IPS-NIHi7 (cell line): ENCODE results near the gene VAT1.
"Not testable (repeated sequence)": the region's sequence is repeated elsewhere in the genome, so short reads cannot be mapped to it uniquely, and the experiment has no call there.

Experiments
- DNase-seq: peaks from one replicate; pipeline ENCODE4 v3.0.0; 2012; ENCODE audit warnings: mixed read lengths; ENCODE audit errors: extremely low spot score

The VAT1 gene

DNA sequence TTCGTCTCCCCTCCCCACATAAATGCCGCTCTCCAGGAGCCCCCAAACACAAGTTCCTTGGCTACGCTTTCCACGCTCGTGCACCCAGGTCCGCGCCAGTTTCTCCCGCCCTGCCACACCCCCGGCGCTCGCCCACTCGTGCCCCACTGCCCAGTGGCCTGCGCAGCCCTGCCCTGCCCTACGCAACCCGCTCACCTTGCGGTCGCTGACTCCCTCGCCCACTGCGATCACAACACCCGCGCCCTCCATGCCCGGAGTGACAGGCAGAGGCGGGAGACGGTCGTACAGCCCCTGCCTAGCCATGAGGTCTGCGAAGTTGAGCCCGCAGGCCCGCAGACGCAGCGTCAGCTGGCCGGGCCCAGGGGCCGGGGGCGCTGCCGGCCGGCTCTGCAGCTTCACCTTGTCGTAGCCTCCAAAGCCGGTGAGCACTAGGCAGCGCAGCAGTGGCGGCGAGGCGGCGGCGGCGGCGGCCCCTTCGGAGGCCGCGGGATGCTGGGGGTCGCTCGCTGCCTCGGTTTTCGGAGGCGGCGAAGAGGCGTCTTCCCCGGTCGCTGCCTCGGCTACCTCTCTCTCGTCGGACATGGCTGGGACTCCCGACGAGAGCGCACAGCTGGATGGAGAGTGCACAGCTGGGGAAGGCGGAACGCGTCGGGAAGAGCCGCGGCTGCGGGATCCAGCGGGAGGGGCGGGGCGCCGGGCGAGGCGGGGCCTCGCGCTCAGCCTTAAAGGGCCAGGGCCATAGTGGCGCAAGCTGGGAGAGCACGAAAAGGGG lies at the start of gene VAT1:
VAT1 (minus strand) TSS at position 645 of the 772 bp plus-strand sequence; CDS start at position 582, 63 bp downstream.
- peak; percentile 85 for DNase-seq

DNA sequence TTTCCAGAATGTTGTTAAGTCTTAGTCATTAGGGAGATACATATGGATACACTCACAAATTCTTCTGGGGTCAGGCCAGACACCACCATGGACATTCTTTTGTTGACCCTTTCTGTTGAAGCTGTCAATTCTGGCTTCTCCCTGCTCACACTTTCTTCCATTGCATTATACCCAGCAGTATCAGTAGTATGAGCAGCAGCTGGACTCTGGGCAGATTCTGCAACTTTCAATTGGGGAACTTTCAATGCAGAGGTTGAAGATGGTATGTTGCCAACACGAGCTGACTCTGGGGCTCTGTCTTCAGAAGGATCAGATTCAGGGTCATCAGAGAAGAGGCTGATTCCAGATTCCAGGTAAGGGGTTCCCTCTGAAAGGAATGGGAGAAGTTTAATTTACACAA lies 48.7 kb upstream of the VAT1 start:
- DNase-seq, result no peak

DNA sequence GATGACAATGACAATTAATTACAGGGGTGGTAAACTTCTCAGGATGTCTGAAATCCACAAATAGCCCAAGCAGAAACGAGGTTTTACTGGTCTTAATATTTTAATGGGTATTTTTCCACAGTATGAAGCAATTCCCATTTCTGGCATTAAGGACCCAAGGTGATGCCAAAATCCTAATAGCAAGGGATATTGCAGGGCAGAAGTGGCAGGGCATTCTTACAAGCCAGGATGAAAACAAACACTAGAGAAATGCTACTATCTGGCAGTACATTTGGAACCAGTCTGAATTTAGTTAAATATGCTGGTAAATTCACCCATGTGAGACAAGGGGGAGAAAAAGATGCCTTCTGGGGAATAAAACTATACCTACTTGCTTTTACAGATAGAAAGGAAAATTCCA lies 48.1 kb upstream of the VAT1 start:
- DNase-seq, result no peak

DNA sequence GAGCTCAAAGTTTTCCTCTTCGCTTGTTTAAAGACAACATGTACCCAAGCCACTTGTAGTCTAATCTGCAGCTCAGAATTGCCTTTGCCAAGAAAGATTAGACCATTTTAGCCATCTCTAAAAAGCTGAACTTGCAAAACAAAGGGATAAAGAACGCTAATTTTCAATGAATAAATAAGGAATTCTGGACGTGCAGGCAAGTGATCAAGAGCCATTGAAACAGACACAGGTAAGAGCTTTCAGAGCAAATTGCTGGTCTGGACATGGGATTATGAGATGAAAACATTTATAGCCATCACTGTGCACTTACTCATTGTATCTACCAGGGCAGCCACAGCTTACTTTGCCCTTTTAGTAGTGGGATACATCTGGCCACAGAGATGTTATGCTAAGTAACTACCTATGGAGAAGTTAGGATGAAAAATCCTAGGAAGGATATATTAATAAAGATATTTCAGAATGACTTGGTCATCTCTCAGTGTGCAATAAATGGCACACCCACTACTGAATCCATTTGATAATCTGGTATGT lies 47.2 kb upstream of the VAT1 start:
- DNase-seq, result no peak

DNA sequence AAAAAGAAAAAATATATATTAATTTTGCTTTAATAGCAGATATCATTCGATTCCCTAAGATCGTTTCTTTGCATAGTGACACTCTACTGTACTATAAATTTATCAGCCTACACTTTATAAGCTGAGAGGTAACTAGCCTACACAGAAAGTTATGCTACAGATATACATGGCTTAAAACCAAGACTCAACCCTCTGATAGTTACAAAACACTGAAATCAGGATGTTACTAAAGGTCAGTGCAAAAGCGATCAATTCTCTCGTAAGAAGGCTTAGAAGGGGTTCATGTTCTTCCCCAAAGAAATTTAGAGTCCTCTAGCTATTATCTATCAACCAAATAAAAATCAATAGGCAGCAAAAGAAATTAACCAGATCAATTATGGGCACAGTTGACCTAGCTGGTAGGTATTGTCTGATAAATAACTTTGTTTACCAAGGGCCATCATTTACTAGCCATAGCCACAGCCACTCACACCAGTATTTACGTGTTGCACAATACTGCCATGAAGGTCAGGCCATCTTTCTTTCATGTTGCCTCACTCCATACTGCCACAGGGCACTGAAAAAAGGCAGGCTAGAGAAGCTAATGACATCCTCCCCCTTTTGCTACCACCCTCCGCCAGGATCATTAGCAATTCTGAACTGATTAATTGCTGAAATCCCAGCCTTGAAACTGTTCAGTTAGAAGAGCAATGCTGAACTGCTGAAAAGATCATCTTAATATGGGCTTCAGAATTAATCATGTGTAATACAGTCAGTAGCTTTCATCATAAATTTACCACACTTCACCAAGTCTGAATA lies 46.6 kb upstream of the VAT1 start:
- no peak for DNase-seq

DNA sequence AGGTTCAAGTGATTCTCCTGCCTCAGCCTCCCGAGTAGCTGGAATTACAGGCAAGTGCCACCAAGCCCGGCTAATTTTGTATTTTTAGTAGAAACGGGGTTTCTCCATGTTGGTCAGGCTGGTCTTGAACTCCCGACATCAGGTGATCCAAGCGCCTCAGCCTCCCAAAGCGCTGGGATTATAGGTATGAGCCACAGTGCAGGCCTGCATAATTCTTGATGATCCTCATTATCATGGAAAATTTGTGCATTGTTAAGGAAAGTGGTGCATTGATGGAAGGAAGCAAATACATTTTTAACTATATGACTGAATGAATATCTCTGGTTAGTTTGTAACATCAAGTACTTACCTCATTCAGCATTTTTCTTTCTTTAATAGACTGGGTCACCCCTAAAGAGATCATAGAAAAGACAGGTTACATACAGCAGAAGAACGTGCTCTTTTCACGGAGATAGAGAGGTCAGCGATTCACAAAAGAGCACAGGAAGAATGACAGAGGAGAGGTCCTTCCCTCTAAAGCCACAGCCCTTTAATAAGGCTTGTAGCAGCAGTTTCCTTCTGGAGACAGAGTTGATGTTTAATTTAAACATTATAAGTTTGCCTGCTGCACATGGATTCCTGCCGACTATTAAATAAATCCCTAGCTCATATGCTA lies 40.9 kb upstream of the VAT1 start:
- no peak for DNase-seq

DNA sequence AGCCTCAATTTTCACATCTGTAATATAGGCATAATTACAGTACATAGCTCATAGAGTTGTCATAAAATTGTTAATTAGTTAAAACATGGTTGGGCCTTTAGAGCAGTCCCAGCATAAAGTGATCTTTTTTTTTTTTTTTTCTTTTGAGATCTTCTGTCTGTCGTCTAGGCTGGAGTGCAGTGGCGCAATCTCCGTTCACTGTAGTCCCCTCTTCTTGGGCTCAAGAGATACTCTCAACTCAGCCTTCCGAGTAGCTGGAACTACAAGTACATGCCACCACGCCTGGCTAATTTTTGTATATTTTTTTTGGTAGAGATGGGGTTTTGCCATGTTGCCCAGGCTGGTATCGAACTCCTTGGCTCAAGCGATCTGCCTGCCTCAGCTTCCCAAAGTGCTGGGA lies 33.9 kb upstream of the VAT1 start:
- no peak for DNase-seq

DNA sequence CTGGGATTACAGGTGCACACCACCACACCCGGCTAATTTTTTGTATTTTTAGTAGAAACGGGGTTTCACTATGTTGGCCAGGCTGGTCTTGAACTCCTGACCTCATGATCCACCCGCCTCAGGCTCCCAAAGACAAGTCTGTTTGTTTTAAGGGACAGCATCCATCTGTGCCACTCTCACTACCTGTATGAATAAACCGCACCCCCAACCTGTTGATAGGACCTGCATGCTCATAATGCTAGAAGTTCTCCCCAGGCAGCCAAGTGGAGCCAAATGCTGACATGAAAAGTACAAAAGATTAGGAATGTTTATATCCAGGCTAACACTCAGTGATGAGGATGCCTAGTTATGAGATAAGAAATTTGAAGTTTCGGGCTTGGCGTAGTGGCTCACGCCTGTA lies 30.8 kb upstream of the VAT1 start:
- not testable (repeated sequence) for DNase-seq

DNA sequence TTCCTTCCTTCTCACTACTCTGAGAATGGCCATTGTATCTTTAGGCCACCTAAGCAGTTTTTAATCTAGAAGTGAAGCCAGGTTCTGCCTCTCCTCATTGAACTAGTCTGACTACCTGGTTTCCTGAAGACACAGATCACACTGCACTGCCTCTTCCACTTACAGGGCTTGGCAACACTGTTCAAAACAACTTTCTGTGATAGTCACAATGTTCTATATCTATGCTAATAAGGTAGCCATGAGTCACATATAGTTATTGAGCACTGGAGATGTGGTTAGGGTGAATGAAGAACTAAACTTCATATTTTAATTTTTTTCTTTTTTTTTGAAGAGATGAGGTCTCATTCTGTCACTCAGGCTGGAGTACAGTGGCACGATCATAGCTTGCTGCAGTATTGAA lies 29.8 kb upstream of the VAT1 start:
- DNase-seq, result no peak

DNA sequence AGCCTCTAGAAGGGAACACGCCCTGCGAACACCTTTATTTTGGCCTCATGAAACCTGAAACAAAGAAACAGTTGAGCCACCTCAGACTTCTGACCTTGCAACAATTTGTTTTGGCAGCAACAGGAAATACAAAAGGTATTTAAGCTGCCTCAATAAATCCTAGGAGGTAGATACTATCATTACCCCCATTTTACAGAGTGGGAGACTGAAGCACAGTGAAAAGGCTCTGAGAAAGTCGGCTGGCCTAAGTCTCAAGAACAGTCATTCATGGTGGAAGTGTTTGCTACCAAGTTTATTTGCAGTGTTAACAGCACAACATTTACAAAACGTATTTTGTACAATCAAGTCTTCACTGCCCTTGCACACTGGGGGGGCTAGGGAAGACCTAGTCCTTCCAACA lies 21.8 kb upstream of the VAT1 start:
- no peak for DNase-seq

DNA sequence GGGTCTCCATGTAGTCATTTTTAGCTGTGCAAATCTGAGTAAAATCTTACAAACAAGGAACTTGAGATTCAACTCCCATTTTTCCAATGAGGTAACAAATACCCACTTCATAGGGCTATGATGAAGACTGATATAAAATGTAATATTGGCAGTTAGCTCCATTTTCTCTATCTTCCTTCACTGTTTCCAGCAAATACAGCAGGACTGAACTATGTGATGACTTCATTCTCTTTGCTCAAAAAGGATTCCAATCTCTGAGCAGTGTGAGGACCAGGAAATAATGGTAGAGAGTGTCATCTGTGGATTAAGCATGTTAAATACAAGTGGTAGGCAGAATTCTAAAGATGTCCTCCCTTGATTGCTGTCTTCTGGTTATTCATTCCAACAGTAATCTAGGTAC lies 21.1 kb upstream of the VAT1 start:
- DNase-seq, result no peak

DNA sequence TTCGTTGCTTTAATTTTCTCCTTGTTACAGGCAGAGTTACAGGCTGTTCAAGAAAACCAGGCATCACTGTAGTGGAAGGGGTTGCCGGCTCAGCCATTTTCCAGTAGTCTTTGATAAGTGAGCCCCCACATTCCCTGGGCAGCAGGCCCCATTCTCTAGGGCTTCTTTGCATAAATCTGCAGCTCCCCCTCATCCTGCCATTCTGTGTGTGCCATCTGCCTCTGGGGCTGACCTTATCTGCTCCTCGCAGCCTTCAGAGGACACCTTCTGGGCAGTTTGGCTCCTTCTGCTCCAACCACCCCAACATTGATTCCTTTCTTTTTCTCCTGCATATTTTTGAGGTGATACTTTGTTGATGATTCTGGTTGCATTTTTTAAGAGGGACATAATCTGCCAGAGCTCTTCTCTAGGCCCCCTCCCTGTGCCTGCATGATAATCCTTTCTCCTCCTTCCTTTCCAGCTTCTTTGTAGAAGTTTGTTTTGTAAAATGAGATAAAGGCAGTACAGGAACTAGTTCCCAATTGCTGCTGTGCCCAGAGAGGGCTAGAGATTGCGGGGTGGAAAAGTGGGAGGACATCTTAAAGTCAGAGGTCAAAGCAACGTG lies 19.9 kb upstream of the VAT1 start:
- peak; percentile 38 for DNase-seq

DNA sequence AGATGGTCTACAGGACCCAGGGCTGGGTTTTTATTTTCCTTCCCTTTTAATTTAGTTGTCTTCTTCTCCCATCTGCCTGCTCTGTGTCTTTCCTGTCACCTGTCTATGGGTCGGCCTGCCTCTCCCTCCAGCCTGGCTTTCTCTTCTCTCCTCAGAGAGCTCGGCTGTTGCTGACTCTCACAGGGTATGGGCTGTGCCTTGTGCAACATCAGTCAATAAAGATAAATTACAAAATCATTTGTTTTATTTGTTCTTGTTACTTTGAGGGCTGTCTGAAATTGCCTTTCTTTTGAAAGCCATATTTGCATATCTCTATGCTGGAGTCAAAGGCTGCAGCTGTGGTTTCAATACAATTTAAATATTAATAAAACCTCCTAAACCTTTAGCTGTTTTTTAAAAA lies 18.5 kb upstream of the VAT1 start:
- DNase-seq, result no peak

DNA sequence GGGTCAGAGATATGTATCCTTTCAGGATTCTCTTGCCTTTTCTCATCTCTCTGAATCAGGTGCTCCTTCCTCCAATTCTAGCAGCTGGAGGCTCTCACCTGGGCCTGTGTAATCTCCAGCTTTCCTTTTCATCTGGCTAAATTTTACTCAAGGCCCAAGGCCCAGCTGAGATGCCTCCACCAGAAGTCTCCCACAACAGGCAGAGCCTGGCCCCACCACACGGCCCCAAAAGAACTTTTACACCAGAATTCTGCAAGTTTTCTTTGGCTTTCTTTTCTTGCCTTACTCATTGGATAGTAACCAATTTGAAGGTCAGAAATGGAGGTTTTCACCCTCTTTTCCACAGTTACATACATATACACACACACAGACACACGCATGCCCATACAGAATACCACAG lies 17.5 kb upstream of the VAT1 start:
- DNase-seq, result no peak

DNA sequence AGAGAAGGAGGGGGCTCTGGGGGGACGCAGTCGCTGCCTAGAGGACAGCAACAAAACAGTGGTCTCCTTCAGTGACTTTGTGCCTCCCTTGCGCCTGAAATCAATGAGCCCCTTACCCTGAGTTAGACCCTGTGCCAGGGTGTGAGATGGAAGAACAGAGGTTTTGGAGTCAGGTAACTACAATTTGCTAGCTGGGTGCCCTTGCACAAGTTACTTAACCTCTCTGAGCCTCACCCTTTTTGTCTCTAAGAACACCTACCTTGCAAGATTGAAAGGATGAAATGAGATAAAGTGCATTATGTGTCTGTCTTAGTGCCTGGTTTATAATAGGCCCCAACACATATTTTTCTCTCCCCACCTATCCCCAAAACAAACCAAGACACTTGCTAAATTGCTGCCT lies 12.7 kb upstream of the VAT1 start:
- no peak for DNase-seq

DNA sequence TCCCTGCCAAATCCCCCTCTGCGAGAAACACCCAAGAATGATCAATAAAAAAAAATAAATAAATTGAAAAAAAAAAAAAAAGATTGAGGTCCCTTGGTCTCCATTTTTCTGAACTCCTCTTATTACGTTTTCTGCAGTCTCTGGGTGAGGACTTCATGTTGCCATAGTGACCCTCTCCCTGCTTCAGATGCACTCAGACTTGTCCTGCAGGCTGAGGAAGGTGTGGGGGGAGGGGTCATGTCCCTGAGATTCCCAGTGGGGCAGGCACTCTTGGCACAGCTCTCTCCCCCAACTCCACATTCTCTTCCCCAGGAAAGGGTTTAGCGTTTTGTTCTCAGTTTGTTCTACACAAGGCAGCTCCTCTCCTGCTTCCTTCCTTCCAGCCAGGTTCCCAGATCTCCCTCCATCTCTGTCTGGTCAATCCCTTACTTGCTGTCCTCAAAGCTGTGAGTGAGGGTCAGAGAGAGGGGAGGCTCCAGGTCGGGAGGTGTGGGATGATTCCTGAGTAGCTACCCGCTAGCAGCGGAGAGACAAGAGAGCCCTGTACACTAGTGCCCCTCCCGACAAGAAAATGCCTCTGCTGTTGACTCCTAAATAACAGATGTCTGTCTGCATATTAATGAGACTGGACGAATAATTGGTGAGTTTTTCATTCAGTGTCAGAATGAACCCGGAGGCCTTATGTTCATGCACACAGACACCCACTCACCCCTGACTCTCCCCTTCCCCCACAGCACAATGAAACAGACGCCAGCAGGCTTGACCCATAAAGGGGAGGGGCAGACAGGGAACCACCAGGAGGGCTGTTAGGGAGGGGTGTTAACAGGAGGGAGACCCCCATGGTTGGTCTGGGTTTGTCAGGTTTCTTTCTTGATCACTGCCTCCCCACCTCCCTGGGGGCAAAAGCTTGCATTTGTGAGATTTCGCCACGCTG lies 12.0 kb upstream of the VAT1 start:
- no peak for DNase-seq

DNA sequence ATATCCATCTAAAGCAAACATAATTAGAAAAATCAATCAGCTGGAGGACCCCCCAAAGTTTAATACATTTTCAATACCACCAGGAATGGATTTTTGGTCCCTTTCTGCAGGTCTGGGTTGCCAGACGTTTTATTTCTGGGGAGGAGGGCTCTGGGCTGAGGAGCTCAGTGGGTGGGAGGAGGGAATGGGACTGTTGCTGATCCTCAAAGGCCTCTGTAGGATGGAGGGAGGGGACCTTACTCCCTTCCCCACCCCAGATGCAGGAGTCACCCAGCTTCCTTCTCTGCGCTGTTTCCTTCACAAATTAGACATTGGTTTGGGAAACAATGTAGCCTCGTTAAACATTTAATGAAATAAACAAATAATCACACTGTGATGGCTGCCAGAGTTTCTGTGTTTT lies 9.5 kb upstream of the VAT1 start:
- DNase-seq, result peak; percentile 7

DNA sequence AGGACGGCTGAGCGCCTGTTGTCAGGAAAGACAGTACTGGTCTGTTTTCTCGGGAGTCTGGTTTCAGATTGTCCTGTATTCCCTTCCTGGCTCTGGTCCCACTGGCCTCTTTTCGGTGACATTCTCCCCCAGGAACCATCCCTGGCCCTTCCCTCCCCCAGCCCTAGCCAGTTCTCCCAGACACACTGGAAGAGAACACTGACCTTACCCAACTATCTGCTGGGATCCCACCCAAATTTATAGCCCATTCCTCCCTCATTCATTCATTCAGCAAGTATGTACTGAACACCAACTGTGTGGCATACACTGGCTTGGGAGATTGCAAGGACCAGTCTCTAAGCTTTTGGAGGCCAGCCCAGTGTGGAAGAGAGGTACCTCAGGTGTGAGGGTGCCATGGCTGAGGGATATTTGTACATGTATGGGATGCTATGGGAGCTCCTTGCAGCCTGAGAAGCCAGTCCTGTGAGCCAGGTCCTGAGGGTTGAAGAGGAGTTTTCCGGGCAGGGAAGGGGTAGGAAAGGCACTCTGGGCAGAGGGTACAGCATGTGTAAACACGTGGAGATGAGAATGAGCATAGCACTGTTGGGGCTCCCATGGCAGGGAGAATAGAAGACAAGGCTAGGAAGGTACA lies 8.1 kb upstream of the VAT1 start:
- no peak for DNase-seq

DNA sequence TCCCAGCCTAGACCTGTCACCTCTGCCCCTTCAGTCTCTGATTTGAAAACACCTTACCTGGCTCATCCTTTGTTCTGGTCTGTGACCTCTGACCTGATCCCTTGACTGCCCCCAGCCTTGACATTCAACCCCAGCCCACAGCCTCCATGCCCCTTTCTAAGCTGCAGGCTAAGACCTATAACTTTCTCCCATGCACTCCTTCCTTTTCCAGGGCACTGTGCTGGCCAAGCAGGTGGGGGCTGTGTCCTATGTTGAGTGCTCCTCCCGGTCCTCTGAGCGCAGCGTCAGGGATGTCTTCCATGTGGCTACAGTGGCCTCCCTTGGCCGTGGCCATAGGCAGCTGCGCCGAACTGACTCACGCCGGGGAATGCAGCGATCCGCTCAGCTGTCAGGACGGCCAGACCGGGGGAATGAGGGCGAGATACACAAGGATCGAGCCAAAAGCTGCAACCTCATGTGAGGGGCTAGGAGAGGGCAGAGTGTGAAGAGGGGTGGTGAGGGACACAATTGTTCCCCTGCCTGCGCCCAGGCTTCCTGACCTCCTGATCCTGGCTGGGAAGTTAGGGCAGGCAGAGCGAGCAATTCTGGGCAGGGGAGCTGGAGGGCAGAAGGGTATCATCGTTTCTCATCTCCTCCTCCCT lies 6.2 kb upstream of the VAT1 start:
- no peak for DNase-seq
